GM23248 (cell line): Measurements from ENCODE around the gene MCTS1. TPM values are rescaled to one million over a fixed set of nuclear protein-coding genes. Genes with fewer than 3 reads are reported as not detected.
"Not testable (repeated sequence)": the region's sequence is repeated elsewhere in the genome, so short reads cannot be mapped to it uniquely, and the experiment has no call there.

ENCODE experiments used
- DNase-seq: peaks from one replicate; pipeline ENCODE4 v3.0.0-alpha.2; 2015
- H2AFZ ChIP-seq: fragments of 200-600 bp; sonication (generic); 2 replicates; pipeline ENCODE4 v1.6.1; 2016; ENCODE audit warnings: antibody characterized with exemption
- H3F3A ChIP-seq: fragments of 200-600 bp; sonication (generic); 2 replicates; pipeline ENCODE4 v1.6.1; 2016; ENCODE audit warnings: mild to moderate bottlenecking, antibody characterized with exemption, mixed run types; ENCODE audit not compliant: insufficient read depth
- H3K27ac ChIP-seq: fragments of 200-600 bp; sonication (generic); 2 replicates; pipeline ENCODE4 v1.5.1; 2016; ENCODE audit warnings: mild to moderate bottlenecking
- H3K27me3 ChIP-seq: fragments of 200-600 bp; sonication (generic); replicated peaks from 2 replicates; pipeline ENCODE4 v1.6.1; 2016; ENCODE audit warnings: mild to moderate bottlenecking; ENCODE audit not compliant: insufficient read depth
- H3K36me3 ChIP-seq: fragments of 200-600 bp; sonication (generic); 2 replicates; pipeline ENCODE4 v1.6.1; 2016; ENCODE audit warnings: low read depth, mild to moderate bottlenecking
- H3K4me1 ChIP-seq: fragments of 200-600 bp; sonication (generic); 2 replicates; pipeline ENCODE4 v1.6.1; 2016; ENCODE audit warnings: mild to moderate bottlenecking; ENCODE audit not compliant: insufficient read depth
- H3K4me2 ChIP-seq: fragments of 200-600 bp; sonication (generic); one replicate; pipeline ENCODE4 v1.6.1; 2016; ENCODE audit warnings: mild to moderate bottlenecking; ENCODE audit not compliant: unreplicated experiment
- H3K4me3 ChIP-seq: fragments of 200-600 bp; sonication (generic); 2 replicates; pipeline ENCODE4 v1.5.1; 2016; ENCODE audit warnings: mild to moderate bottlenecking
- H3K79me2 ChIP-seq: fragments of 200-600 bp; sonication (generic); 2 replicates; pipeline ENCODE4 v1.6.1; 2016; ENCODE audit warnings: mild to moderate bottlenecking; ENCODE audit not compliant: insufficient read depth
- H3K9ac ChIP-seq: fragments of 200-600 bp; sonication (generic); 2 replicates; pipeline ENCODE4 v1.6.1; 2016; ENCODE audit warnings: mild to moderate bottlenecking
- H3K9me2 ChIP-seq: fragments of 200-600 bp; sonication (generic); 2 replicates; pipeline ENCODE4 v1.6.1; 2016; ENCODE audit warnings: mixed run types, mild to moderate bottlenecking, moderate library complexity; ENCODE audit not compliant: insufficient read depth
- H3K9me3 ChIP-seq: fragments of 200-600 bp; sonication (generic); one replicate; pipeline ENCODE4 v1.6.1; 2017; ENCODE audit warnings: low read depth
- H4K20me1 ChIP-seq: fragments of 200-600 bp; sonication (generic); 2 replicates; pipeline ENCODE4 v1.6.0; 2016; ENCODE audit not compliant: insufficient read depth
- EZH2 ChIP-seq: fragments of 200-600 bp; sonication (generic); IDR thresholded peaks from 2 replicates; pipeline ENCODE4 v1.6.1; 2018; ENCODE audit warnings: antibody characterized with exemption, mild to moderate bottlenecking; ENCODE audit not compliant: insufficient read depth, poor library complexity, severe bottlenecking
- EZH2phosphoT487 ChIP-seq: fragments of 200-600 bp; sonication (generic); IDR thresholded peaks from 2 replicates; pipeline ENCODE4 v1.6.1; 2018; ENCODE audit warnings: antibody characterized with exemption, moderate library complexity, mild to moderate bottlenecking, low read depth; ENCODE audit not compliant: insufficient read depth
- WGBS, 2 experiments: methylation state at CpG; one replicate each; pipeline ENCODE4 v1.1.6; 2015 to 2017; ENCODE audit warnings: low lambda C conversion rate in 2 of 2, low coverage in 1 of 2; ENCODE audit errors: missing lambda C conversion rate in 2 of 2; 5-methylcytosine and 5-hydroxymethylcytosine counted together
- in situ Hi-C: fragments of 300-500 bp; cut with MboI; formaldehyde crosslinking; loops from 2 replicates; pipeline ENCODE4 v1.15.0; 2020
- polyA plus RNA-seq: library from polyadenylated mRNA; unstranded; fragments of >200 nt; fragmentation: Nextera tagmentation; extraction: Ambion mirVana; gene quantifications from 2 replicates; pipeline ENCODE4 v1.2.1, GENCODE V29; 2016
- total RNA-seq: library from RNA; depleted of rRNA; stranded (reverse); fragments of >200 nt; shearing (Covaris generic); gene quantifications from 2 replicates; pipeline ENCODE4 v1.2.3, GENCODE V29; 2014

MCTS1 gene
- total and polyA plus RNA-seq, 2 experiments from 2014 or later, result 54.9 to 113 TPM

DNA sequence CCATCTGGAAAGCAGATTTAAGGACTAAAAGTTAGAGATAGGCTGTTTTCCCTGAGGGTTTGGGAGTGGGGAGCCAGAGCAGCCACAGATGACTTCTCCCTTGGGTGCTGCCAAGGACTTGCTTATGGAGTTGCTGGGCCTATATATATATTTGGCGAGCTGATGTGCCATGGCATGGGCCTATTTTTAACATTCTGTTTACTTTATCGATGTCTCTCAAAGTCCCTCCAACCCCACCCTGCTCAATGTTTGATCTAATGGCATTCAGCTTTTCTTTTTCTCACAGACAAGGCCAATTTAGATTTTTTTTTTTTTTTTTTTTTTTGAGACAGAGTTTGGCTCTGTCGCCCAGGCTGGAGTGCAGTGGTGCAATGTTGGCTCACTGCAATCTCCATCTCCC, 37.1 kb upstream of the MCTS1 start:
- TF ChIP-seq EZH2, result no peak
- TF ChIP-seq EZH2phosphoT487, result no peak
- Histone ChIP-seq H3K9me3 (no peaks in the 10 kb centered on the region), H3K27ac (no peak overlapping the region), H3K79me2 (0 out of 2 replicates have a peak, but pooled peaks cover 8% of the 10 kb centered on the region), H3K9me2 (no peaks in the 10 kb centered on the region), H3K9ac (no peak overlapping the region), H3K27me3 (no peaks in the 10 kb centered on the region), H3F3A (no peaks in the 10 kb centered on the region), H3K4me3 (no peak overlapping the region), H4K20me1 (no peaks in the 10 kb centered on the region), H3K4me1 (peaks cover 8% of the 10 kb centered on the region; the same call in 1 of the 2 replicates), H2AFZ (no peak overlapping the region), H3K36me3 (no peaks in the 10 kb centered on the region), H3K4me2 (no peak overlapping the region)
- in situ Hi-C loops, result no loop called here
- 90 to 100% methylated on average over 1 to 3 of the region's 3 CpGs for WGBS, 2 experiments
- no peak for DNase-seq

- Histone ChIP-seq H4K20me1 (no peaks in the 10 kb centered on the region), H3K27me3 (no peaks in the 10 kb centered on the region), H3K9me2 (no peaks in the 10 kb centered on the region), H3K79me2 (no peaks in the 10 kb centered on the region), H3F3A (no peaks in the 10 kb centered on the region), H3K36me3 (no peaks in the 10 kb centered on the region), H3K4me3 (no peak overlapping the region), H3K4me2 (no peak overlapping the region), H2AFZ (no peak overlapping the region), H3K9ac (no peak overlapping the region), H3K27ac (no peak overlapping the region), H3K9me3 (no peaks in the 10 kb centered on the region), H3K4me1 (no peaks in the 10 kb centered on the region)
- no peak for DNase-seq
- TF ChIP-seq EZH2phosphoT487 (no peak), EZH2 (no peak)
- in situ Hi-C loops, result no loop called here
These were observed 35.9 kb upstream of the MCTS1 start for GRCh38 chrX:120568035-120568434.

DNA sequence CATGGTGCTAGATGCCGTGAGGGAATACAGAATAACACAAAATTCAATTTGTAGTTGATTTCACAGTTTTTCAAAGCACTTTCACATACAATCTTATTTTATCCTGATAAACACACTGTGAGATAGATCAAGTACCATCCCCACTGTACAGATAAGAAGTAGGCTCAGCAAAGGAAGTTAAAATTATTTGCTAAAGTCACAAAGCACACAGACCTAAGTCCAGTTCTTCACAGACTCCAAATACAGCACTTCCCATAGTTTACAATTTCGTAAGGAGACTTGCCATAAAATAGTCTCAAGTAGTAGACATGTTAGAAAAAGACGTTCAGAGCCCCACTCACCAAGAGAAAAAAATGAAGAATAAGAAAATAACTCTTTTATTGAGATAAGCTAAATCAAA, 35.3 kb upstream of the MCTS1 start:
- H3K4me3 ChIP-seq, result no peak overlapping the region
- H4K20me1 ChIP-seq, result no peaks in the 10 kb centered on the region
- no peak overlapping the region for H3K4me2 ChIP-seq
- no peaks in the 10 kb centered on the region for H3K9me3 ChIP-seq
- H3K4me1 ChIP-seq, result no peaks in the 10 kb centered on the region
- WGBS, 2 experiments, result 77 to 87% methylated on average over 3 of the region's 3 CpGs
- H3K36me3 ChIP-seq, result no peaks in the 10 kb centered on the region
- no peak overlapping the region for H3K27ac ChIP-seq
- H3F3A ChIP-seq, result no peaks in the 10 kb centered on the region
- DNase-seq, result no peak
- TF ChIP-seq EZH2, result no peak
- no peak for TF ChIP-seq EZH2phosphoT487
- in situ Hi-C loops, result no loop called here
- H3K79me2 ChIP-seq, result no peaks in the 10 kb centered on the region
- H3K9ac ChIP-seq, result no peak overlapping the region
- no peak overlapping the region for H2AFZ ChIP-seq
- H3K9me2 ChIP-seq, result no peaks in the 10 kb centered on the region
- H3K27me3 ChIP-seq, result no peaks in the 10 kb centered on the region

GRCh38 chrX:120570011-120570600, 33.8 kb upstream of the MCTS1 start:
- H3K4me3 ChIP-seq, result no peak overlapping the region
- no peak overlapping the region for H3K4me2 ChIP-seq
- H3K36me3 ChIP-seq, result no peaks in the 10 kb centered on the region
- H2AFZ ChIP-seq, result no peak overlapping the region
- H3K27ac ChIP-seq, result no peak overlapping the region
- no peaks in the 10 kb centered on the region for H3K79me2 ChIP-seq
- TF ChIP-seq EZH2phosphoT487, result no peak
- no peak for TF ChIP-seq EZH2
- in situ Hi-C loops, result no loop called here
- H3K9me2 ChIP-seq, result no peaks in the 10 kb centered on the region
- no peak overlapping the region for H3K9ac ChIP-seq
- no peak for DNase-seq
- H4K20me1 ChIP-seq, result no peaks in the 10 kb centered on the region
- no peaks in the 10 kb centered on the region for H3K4me1 ChIP-seq
- H3K27me3 ChIP-seq, result no peaks in the 10 kb centered on the region
- H3F3A ChIP-seq, result no peaks in the 10 kb centered on the region
- 90 to 100% methylated on average over 2 of the region's 3 CpGs for WGBS, 2 experiments
- no peaks in the 10 kb centered on the region for H3K9me3 ChIP-seq

DNA sequence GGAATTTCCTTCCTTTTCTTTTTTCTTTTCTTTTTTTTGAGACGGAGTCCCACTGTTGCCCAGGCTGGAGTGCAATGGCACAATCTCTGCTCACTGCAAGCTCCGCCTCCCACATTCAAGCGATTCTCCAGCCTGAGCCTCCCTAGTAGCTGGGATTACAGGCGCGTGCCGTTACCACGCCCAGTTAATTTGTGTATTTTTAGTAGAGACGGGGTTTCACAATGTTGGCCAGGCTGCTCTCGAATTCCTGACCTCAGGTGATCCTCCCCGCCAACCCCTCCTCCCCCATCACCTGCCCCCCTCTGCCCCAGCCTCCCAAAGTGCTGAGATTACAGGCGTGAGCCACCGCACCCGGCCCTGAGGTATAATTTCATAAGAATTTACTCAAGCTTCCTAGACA, 30.1 kb upstream of the MCTS1 start:
- in situ Hi-C loops, H3K4me1 ChIP-seq, DNase-seq, H3K36me3 ChIP-seq, H3K4me3 ChIP-seq, H4K20me1 ChIP-seq, H3K9me3 ChIP-seq, H3F3A ChIP-seq, H3K9me2 ChIP-seq, H3K27ac ChIP-seq, H3K9ac ChIP-seq, H3K27me3 ChIP-seq, H3K79me2 ChIP-seq, H2AFZ ChIP-seq, H3K4me2 ChIP-seq: not testable (repeated sequence)
- 98 to 100% methylated on average over 1 to 12 of the region's 13 CpGs for WGBS, 2 experiments
